SKM-1 treated with dmso at 0.1 percent for 144 hours (cell line): Measurements from ENCODE around the gene AK4.

Experiments used
- DNase-seq: peaks from one replicate; lab custom pipeline; 2025; ENCODE audit not compliant: unreplicated experiment; lab: John Stamatoyannopoulos, UW

The AK4 gene

GRCh38 chr1:65243491-65243890, 95.5 kb downstream of the AK4 start:
- DNase-seq, result no peak

- no peak for DNase-seq
Measured at GRCh38 chr1:65245295-65245694, 97.3 kb downstream of the AK4 start.

- no peak for DNase-seq
Measured at GRCh38 chr1:65247419-65248359, 99.7 kb downstream of the AK4 start.

GRCh38 chr1:65250826-65251225, 102.8 kb downstream of the AK4 start:
- no peak for DNase-seq

- DNase-seq, result peak; percentile 59
Measured at GRCh38 chr1:65253800-65254319, 105.9 kb downstream of the AK4 start.

- DNase-seq, result peak; percentile 72
Measured at GRCh38 chr1:65254320-65255034, 106.5 kb downstream of the AK4 start.

- DNase-seq, result no peak
Measured at GRCh38 chr1:65255035-65255655, 107.1 kb downstream of the AK4 start.

GRCh38 chr1:65255656-65256050, 107.7 kb downstream of the AK4 start:
- no peak for DNase-seq

- no peak for DNase-seq
Measured at GRCh38 chr1:65256860-65257708, 109.1 kb downstream of the AK4 start.

GRCh38 chr1:65258106-65258505, 110.1 kb downstream of the AK4 start:
- DNase-seq, result peak; percentile 24

GRCh38 chr1:65259816-65260215, 111.8 kb downstream of the AK4 start:
- DNase-seq, result no peak

GRCh38 chr1:65260851-65261473, 113.0 kb downstream of the AK4 start:
- no peak for DNase-seq

- DNase-seq, result no peak
Measured at GRCh38 chr1:65263286-65263685, 115.3 kb downstream of the AK4 start.

GRCh38 chr1:65264197-65264929, 116.4 kb downstream of the AK4 start:
- DNase-seq, result no peak

- DNase-seq, result no peak
Measured at GRCh38 chr1:65265296-65265650, 117.3 kb downstream of the AK4 start.

GRCh38 chr1:65265651-65266351, 117.8 kb downstream of the AK4 start:
- DNase-seq, result peak; percentile 24

- DNase-seq, result no peak
Measured at GRCh38 chr1:65266476-65266875, 118.5 kb downstream of the AK4 start.

GRCh38 chr1:65267271-65267670, 119.3 kb downstream of the AK4 start:
- no peak for DNase-seq

- DNase-seq, result no peak
Measured at GRCh38 chr1:65267683-65268082, 119.7 kb downstream of the AK4 start.
